Measurements from ENCODE around the gene ABHD17B.

DNA sequence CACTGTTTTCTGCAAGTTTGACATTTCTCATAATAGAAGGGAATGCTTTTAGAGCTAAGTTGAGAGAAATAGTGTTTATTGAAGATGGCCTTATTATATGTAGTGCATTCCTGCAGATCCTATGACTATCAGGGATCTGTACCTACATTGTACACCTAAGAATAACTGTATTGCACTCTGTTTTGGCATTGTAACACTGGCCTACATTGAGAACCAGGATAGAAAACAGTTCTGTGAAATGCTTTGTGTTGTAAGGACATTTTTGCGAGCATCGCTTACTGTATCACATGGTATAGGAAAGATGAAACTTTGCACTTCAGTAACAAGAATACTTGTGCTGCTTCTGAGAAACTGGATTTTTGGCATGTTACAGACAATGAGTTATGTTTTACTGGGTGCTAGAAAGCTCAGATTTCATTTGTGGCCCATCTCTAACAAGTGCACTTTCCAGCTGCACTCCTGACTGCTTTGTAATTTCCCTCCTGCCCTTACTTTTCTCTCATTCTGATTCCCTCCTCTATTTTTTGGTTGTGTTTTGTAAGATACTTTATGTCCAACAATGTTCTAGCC is 31.1 kb upstream of the ABHD17B start:
- TF ChIP-seq, protein P1, sequence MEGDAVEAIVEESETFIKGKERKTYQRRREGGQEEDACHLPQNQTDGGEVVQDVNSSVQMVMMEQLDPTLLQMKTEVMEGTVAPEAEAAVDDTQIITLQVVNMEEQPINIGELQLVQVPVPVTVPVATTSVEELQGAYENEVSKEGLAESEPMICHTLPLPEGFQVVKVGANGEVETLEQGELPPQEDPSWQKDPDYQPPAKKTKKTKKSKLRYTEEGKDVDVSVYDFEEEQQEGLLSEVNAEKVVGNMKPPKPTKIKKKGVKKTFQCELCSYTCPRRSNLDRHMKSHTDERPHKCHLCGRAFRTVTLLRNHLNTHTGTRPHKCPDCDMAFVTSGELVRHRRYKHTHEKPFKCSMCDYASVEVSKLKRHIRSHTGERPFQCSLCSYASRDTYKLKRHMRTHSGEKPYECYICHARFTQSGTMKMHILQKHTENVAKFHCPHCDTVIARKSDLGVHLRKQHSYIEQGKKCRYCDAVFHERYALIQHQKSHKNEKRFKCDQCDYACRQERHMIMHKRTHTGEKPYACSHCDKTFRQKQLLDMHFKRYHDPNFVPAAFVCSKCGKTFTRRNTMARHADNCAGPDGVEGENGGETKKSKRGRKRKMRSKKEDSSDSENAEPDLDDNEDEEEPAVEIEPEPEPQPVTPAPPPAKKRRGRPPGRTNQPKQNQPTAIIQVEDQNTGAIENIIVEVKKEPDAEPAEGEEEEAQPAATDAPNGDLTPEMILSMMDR (IDR thresholded peaks at IDR 0.05; ENCODE audit: low read depth, low read length), result no peak
- TF ChIP-seq POLR2A (IDR thresholded peaks at IDR 0.05; ENCODE audit: extremely low read depth, insufficient read length), result no peak
- TF ChIP-seq MYC (IDR thresholded peaks at IDR 0.05; ENCODE audit: low read depth, low read length), result no peak
- TF ChIP-seq, protein P2, sequence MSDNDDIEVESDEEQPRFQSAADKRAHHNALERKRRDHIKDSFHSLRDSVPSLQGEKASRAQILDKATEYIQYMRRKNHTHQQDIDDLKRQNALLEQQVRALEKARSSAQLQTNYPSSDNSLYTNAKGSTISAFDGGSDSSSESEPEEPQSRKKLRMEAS (IDR thresholded peaks at IDR 0.05; ENCODE audit: low read depth, low read length), result no peak

All from NB4 (cell line).